Esophagus squamous epithelium (tissue), 4 donors: ENCODE data around the gene RTN4RL1.

Experiments
- POLR2A ChIP-seq, 4 donors: fragments of 450-650 bp; IDR thresholded peaks; one replicate each; pipeline ENCODE4 v1.6.1; 2017; ENCODE audit warnings: antibody characterized with exemption in 4 of 4, mild to moderate bottlenecking in 4 of 4, moderate library complexity in 3 of 4
- TF ChIP-seq, protein P1 (sequence below), 6 experiments: fragments of 450-650 bp in 4 of 6; fragments of 200-600 bp in 2 of 6; sonication (generic) in 2 of 6; IDR thresholded peaks; one replicate each; pipeline ENCODE4 v1.5.1; 2016 to 2019; ENCODE audit warnings: antibody characterized with exemption in 6 of 6, mild to moderate bottlenecking in 4 of 6, moderate library complexity in 4 of 6

- TF ChIP-seq, protein P1, sequence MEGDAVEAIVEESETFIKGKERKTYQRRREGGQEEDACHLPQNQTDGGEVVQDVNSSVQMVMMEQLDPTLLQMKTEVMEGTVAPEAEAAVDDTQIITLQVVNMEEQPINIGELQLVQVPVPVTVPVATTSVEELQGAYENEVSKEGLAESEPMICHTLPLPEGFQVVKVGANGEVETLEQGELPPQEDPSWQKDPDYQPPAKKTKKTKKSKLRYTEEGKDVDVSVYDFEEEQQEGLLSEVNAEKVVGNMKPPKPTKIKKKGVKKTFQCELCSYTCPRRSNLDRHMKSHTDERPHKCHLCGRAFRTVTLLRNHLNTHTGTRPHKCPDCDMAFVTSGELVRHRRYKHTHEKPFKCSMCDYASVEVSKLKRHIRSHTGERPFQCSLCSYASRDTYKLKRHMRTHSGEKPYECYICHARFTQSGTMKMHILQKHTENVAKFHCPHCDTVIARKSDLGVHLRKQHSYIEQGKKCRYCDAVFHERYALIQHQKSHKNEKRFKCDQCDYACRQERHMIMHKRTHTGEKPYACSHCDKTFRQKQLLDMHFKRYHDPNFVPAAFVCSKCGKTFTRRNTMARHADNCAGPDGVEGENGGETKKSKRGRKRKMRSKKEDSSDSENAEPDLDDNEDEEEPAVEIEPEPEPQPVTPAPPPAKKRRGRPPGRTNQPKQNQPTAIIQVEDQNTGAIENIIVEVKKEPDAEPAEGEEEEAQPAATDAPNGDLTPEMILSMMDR (IDR thresholded peaks at IDR 0.05) = no peak
- no peak for TF ChIP-seq POLR2A (IDR thresholded peaks at IDR 0.05)
Measured at GRCh38 chr17:1959871-1960544, 65.1 kb downstream of the RTN4RL1 start.
